C4-2B (cell line): ENCODE data around the gene AGFG2.
A peak's percentile ranks its signal among the peaks of the same experiment; 100 is the strongest.

Experiments
- CTCF ChIP-seq: fragments of 450-650 bp; conservative IDR thresholded peaks from 2 replicates; pipeline ENCODE4 v1.5.1; 2017; ENCODE audit warnings: mild to moderate bottlenecking
- ZFX ChIP-seq: fragments of 450-650 bp; IDR thresholded peaks from 2 replicates; pipeline ENCODE4 v1.6.1; 2017

- TF ChIP-seq CTCF (peak; percentile 68), ZFX (no peak)
These were observed 65.3 kb downstream of the AGFG2 start for GRCh38 chr7:100604028-100604975.
